Urothelium cell line (cell line): Measurements from ENCODE around the gene DIS3L2.

ENCODE experiments used
- DNase-seq: peaks from one replicate; pipeline ENCODE4 v3.0.0; 2011; ENCODE audit warnings: low spot score, mixed read lengths
- FAIRE-seq: peaks from 2 replicates; lab custom pipeline; 2011; peaks lifted over from hg19 to GRCh38; lab: Jason Lieb, UNC

The DIS3L2 gene

DNA sequence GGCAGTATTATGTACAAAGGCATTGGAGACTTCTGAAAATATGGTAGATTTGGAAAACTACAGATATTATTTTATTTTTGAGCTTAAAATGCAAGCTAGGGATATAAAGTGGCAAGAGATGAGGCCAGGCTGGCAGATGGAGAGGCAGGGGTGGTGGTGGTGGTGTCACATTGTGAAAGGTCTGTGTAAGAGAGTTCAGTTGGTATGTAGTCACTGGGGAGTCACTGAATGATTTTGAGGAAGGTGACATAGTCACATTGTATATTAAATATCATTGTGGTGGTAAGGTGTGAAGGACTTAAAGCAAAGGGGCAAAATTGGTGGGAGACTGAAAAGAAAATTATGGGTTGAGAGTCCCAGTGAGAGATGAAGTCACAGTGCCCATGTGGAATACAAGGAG is 82.5 kb downstream of the DIS3L2 start:
- DNase-seq (no peak), FAIRE-seq (no peak)

DNA sequence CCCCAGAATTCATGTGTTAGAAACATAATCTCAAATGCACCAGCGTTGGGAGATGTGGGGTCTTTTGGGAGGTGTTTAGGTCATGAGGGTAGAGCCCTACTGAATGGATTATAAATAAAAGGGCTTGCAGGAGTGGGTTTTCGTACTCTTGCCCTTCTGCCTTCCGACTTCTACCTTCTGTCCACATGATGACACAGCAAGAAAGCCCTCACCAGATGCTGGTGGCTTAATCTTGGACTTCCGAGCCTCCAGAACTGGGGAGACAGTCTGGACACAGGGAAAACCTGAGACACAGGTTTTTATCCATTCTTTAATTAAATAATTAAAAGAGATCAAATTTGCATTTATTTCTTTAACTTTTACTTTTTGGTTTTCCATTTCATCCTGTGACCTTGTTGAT is 87.8 kb downstream of the DIS3L2 start:
- no peak for DNase-seq

GRCh38 chr2:232052591-232052990 is 91.1 kb downstream of the DIS3L2 start:
- no peak for FAIRE-seq
- DNase-seq = no peak

More for the DNA sequence above, 87.8 kb downstream of the DIS3L2 start:
- no peak for FAIRE-seq

DNA sequence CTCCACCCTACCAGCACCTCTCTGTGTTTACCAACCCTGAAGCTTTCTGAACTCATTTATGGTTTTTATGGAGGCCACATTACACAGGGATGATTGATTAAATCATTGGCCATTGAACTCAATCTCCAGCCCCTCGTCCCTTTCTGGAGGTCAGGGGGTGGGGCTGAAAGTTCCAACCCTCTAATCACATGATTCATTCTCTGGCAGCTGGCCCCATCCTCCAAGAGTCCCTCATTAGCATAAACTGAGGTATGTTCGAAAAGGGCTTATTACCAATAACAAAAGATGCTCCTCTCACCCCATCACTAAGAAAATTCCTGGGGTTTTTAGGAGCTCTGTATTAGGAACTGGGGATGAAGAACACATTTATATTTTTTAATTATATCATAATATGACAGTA is 92.3 kb downstream of the DIS3L2 start:
- DNase-seq = no peak
- FAIRE-seq = no peak

- FAIRE-seq = no peak
- DNase-seq = no peak
These were observed 96.8 kb downstream of the DIS3L2 start for GRCh38 chr2:232058063-232058877.

DNA sequence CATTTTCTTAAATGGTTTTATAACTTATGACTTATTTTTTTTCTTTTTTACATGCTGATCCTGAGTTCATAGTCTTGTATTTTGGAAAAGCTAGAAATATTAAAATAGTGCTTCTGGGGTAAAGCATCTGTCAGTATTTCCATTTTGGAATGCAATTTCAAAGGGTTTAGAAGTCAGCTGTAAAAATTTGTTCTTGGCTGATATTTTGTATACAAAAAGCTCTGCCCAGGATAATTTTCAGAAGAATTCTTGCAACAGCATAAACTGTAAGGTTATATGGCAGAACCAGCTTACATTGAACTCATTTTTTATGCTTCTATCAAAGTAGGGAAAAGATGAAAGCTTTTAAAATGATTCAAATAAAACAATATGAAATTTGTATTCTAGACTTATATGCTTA is 97.4 kb downstream of the DIS3L2 start:
- no peak for DNase-seq
- no peak for FAIRE-seq

GRCh38 chr2:232061265-232061664 is 99.8 kb downstream of the DIS3L2 start:
- FAIRE-seq (no peak), DNase-seq (no peak)

GRCh38 chr2:232073026-232073425 is 111.5 kb downstream of the DIS3L2 start:
- DNase-seq = no peak
- FAIRE-seq = no peak

DNA sequence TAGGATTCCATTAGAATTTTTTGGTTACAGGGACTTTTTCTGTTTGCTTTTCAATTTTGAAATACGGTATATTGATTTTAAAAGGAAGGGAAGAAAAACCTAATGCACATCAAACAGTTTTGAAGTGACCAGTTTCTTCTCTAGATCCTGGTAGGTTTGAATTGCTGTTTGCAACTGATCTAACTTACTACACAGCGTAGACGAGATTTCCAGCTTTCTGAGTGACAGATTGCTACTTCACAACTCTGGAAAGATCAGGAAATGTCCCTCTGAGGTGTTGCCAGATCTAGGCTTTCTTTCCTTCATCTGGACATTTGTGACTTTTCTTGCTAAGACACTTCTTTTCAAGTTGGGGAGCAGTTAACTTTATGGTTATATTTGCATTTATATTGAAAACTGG is 112.2 kb downstream of the DIS3L2 start:
- DNase-seq (no peak), FAIRE-seq (no peak)

DNA sequence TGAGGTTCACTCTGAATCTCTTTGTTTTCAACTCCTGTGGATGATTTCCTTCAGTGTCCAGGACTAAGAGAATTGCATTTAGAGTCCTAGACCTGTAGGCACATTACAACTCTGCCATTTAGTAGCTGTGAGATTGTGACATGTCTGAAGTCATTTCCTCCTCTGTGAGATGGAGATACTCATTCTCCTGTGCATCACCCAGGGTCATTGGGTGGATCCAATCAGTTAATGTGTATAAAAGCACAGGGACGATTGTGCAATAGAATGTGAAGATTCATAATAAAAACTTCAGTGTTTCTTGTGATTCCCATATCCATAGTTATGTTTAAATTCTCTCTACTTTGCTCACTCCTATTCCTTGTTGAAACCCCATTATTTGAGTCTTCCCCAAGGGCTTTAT is 113.6 kb downstream of the DIS3L2 start:
- DNase-seq (no peak), FAIRE-seq (no peak)

DNA sequence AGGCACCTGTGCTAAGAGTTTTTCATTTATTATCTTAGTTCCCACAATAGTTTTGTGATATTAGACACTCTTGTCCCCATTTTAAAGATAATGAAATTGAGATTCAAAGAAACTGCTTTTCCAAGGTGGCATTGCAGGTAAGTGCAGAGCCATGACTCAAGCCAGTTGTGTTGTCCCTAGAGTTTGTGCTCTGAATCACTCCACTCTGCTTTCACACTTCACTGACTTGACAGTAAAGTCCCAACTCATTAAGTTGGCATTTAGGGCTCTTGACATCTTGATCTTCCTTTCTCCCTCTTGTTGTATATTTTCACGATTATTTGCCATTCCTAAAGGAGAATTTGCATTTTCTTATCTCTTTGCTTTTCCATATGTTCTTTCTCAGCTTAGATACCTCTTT is 114.3 kb downstream of the DIS3L2 start:
- DNase-seq (no peak), FAIRE-seq (no peak)

DNA sequence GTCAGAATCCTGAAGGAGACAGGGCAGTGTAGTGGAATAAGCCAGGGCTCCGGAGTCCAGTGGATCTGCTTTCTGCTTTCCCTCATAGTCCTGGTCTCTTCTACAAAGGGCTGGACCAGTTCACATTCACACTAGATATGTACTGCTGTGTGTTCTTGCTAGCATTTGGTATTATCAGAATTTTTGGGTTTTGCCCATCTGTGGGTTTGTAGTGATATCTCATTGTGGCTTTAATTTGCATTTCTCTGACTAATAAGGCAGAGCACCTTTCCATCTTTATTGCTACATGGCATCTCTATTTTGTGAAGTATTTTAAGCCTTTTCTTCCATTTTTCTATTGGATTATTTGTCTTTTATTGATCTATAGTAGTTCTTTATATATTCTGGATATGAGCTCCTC is 114.8 kb downstream of the DIS3L2 start:
- FAIRE-seq = no peak
- no peak for DNase-seq

DNA sequence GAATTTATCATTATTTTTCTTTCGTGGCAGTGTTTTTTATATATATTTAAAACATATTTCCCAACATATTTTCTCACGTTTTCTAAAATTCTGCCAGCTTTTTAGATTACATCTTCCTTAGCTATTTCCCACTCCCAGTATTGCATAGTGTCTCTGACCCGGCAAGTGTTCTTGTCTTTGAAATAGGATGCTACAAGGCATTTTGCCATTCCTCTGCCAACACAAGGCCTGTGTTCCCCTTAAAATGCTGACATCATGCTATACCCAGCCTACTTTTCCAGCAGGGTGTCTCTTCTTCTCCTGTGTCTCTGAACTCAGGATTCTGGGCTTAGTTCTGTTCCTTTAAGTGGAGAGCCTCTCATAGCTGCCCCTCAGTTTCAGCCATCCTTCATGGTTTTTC is 115.2 kb downstream of the DIS3L2 start:
- DNase-seq = no peak
- FAIRE-seq = no peak

- DNase-seq (no peak), FAIRE-seq (no peak)
These were observed 123.7 kb downstream of the DIS3L2 start for GRCh38 chr2:232085164-232085563.

DNA sequence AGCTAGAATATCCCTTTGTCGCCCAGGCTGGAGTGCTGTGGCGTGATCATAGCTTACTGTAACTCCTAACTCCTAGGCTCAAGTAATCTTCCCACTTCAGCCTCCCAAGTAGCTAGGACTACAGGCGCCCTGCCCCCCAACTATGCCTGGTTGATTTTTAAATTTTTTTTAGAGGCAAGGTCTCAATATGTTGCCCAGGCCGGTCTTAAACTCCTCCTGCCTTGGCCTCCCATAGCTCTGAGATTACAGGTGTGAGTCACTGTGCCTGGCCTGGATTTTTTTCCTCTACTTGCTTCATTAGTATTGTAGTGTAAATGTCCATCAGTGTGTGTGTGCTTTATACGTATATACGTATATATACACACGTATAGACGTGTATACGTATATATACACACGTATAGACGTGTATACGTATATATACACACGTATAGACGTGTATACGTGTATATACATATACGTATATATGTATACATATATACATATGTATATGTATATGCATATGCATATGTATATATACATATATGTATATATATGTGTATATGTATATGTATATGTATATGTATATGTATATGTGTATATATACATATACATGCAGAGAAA is 124.4 kb downstream of the DIS3L2 start:
- FAIRE-seq (no peak), DNase-seq (no peak)

GRCh38 chr2:232088771-232089170 is 127.3 kb downstream of the DIS3L2 start:
- FAIRE-seq (no peak), DNase-seq (no peak)

GRCh38 chr2:232094201-232094600 is 132.7 kb downstream of the DIS3L2 start:
- DNase-seq = no peak
- FAIRE-seq = no peak

DNA sequence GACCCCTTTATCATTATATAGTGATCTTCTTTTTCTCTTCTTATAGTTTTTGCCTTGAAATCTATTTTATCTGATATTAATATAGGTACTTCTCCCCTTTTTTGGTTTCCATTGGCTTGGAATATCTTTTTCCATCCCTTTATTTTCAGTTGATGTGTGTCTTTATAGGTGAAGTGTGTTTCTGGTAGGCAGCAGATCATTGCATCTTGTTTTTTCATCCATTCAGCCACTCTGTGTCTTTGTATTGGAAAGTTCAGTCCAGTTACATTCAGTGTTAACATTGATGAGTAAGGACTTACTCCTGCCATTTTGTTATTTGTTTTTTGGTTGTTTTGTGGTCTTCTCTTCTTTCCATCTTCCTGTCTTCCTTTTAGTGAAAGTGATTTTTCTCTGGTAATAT is 133.4 kb downstream of the DIS3L2 start:
- no peak for DNase-seq
- FAIRE-seq = no peak

DNA sequence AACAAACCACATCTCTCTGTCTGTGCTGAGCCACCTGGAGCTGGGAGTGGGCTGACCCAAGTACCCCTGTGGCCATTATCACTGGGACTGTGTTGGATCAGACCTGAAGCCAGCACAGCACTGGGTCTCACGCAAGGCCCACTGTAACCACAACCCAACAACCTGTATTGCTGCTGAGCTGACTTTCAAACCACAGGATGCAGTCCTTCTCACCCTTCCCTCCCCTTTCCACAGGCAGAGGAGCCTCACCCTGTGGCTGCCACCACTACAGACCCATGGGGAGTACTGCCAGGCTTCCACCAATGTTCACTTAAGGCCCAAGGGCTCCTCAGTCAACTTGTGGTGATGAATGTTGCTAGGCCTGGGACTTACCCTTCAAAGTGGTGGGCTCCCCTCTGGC is 135.7 kb downstream of the DIS3L2 start:
- no peak for DNase-seq
- no peak for FAIRE-seq

DNA sequence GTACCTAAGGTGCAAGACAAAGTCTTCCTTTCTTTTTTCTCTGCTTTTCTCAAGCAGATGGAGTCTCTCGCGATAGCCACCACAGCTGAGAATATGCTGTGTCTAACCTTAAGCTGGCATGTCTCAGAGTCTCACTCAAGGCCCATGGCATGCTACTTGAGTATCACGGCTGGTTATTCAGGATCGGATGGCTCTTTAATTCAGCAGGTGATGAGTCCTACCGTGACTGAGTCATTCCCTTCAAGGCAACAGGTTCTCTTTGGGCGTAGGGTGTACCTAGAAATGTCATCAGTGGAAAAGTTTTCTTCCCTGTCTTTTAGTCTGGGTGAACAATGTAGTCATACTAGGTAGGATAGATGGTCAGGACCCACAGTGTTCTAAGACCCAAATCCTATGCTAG is 136.2 kb downstream of the DIS3L2 start:
- no peak for FAIRE-seq
- no peak for DNase-seq

DNA sequence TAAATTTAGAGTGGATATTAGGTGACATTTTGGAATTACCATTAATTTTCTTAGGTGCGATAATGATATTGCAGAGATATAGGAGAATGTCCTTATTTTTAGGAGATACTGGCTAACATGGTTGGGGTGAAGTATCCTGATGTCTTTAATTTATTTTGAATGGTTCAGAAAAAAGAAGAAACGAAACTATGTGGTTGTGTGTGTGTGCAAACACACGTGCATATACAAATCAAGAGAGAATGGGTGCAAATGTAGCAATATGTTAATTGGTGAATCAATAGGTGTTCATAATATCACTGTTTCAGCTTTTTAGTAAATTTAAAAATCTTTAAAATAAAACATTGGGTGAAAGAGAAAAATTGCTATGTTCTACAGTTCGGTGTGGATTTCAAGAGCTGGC is 140.9 kb downstream of the DIS3L2 start:
- FAIRE-seq = no peak

DNA sequence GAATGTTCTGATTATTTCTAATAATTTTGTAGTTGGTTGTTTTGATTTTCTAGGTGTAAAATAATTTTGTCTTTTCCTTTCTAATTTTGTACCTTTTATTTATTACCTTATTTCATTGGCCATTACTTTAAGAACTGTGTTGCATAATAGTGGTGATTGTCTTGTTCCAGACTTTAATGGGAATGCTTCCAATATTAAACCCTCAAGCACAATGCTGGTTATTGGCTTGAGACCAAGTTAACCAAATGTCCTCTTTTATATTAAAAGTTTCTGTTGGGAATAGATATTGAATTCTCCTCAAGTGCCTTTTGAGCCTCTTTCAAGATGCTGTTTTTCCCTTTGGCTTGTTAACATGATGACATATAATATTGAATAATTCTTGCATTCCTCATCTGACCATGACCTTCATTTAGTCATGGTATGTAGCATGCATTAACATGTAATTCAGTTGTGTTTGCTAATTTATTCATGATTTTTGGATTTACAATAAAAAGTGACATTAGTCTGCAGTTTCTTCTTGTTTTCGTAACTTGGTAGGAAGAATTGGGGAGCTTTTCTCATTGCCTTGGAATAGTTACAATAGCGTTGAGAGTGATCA is 141.7 kb downstream of the DIS3L2 start:
- no peak for FAIRE-seq

More for the DNA sequence above, 140.9 kb downstream of the DIS3L2 start:
- DNase-seq = no peak

More for the DNA sequence above, 141.7 kb downstream of the DIS3L2 start:
- no peak for DNase-seq
